PFSK-1 (cell line): Measurements from ENCODE around the gene OSBPL10.

Experiments
- FOXP2 ChIP-seq: optimal IDR thresholded peaks from 2 replicates; pipeline ENCODE3; 2011; ENCODE audit warnings: borderline replicate concordance, control low read depth, inconsistent platforms; ENCODE audit not compliant: insufficient read depth; ENCODE audit errors: extremely low read length, extremely low read depth
- POLR2AphosphoS5 ChIP-seq: IDR thresholded peaks from 2 replicates; pipeline ENCODE4 v1.6.1; 2012; ENCODE audit warnings: low read depth, mild to moderate bottlenecking, control low read depth, low read length, moderate library complexity
- SIN3A ChIP-seq: IDR thresholded peaks from 2 replicates; pipeline ENCODE4 v1.6.1; 2012; ENCODE audit warnings: mild to moderate bottlenecking, low read length, moderate library complexity, borderline replicate concordance; ENCODE audit not compliant: insufficient read depth
- TAF1 ChIP-seq: IDR thresholded peaks from 2 replicates; pipeline ENCODE4 v1.6.1; 2012; ENCODE audit warnings: low read length, control low read depth, borderline replicate concordance; ENCODE audit not compliant: insufficient read depth
- TF ChIP-seq, protein P1 (sequence below), 2 experiments: IDR thresholded peaks; 2 replicates each; pipeline versions ENCODE4 v1.6.1 to v1.8.0; 2011 to 2012; ENCODE audit warnings: low read depth in 2 of 2, low read length in 2 of 2, control low read depth in 1 of 2, inconsistent platforms in 1 of 2, mild to moderate bottlenecking in 1 of 2, moderate library complexity in 1 of 2; ENCODE audit not compliant: insufficient read depth in 1 of 2

DNA sequence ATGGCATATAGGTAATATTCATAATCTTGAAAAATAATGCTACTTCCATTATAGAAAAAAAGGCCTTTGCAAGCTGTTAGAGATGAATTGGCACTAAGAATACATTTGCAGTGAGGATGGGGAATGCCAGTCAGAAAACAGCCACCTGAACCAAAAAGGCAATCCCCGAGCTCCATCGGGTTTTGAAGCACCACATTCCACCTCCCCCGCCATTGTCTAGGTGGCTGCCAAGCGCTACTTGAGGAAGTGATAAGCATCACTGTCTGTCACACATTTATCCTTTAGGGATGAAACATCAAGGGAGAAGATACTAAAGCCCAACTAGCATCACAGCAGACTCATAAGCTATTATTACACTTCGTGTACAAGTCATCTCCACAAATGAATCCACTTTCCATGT is 112.8 kb downstream of the OSBPL10 start:
- no peak for TF ChIP-seq POLR2AphosphoS5
- no peak for TF ChIP-seq TAF1
- TF ChIP-seq, protein P1, sequence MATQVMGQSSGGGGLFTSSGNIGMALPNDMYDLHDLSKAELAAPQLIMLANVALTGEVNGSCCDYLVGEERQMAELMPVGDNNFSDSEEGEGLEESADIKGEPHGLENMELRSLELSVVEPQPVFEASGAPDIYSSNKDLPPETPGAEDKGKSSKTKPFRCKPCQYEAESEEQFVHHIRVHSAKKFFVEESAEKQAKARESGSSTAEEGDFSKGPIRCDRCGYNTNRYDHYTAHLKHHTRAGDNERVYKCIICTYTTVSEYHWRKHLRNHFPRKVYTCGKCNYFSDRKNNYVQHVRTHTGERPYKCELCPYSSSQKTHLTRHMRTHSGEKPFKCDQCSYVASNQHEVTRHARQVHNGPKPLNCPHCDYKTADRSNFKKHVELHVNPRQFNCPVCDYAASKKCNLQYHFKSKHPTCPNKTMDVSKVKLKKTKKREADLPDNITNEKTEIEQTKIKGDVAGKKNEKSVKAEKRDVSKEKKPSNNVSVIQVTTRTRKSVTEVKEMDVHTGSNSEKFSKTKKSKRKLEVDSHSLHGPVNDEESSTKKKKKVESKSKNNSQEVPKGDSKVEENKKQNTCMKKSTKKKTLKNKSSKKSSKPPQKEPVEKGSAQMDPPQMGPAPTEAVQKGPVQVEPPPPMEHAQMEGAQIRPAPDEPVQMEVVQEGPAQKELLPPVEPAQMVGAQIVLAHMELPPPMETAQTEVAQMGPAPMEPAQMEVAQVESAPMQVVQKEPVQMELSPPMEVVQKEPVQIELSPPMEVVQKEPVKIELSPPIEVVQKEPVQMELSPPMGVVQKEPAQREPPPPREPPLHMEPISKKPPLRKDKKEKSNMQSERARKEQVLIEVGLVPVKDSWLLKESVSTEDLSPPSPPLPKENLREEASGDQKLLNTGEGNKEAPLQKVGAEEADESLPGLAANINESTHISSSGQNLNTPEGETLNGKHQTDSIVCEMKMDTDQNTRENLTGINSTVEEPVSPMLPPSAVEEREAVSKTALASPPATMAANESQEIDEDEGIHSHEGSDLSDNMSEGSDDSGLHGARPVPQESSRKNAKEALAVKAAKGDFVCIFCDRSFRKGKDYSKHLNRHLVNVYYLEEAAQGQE (IDR thresholded peaks at IDR 0.05; ENCODE audit: insufficient read depth in 1 of 2, low read depth in 2 of 2, low read length in 2 of 2) = no peak
- no peak for TF ChIP-seq SIN3A
- no peak for TF ChIP-seq FOXP2
